PC-9 (cell line): ENCODE measurements around the gene SYK. TPM values are rescaled to one million over a fixed set of nuclear protein-coding genes. Genes with fewer than 3 reads are reported as not detected.
A peak's percentile ranks its signal among the peaks of the same experiment; 100 is the strongest.
"Not testable (repeated sequence)": the region's sequence is repeated elsewhere in the genome, so short reads cannot be mapped to it uniquely, and the experiment has no call there.

ENCODE experiments used
- BruUV-seq: library from RNA; stranded (reverse); fragments of 400-500 nt; replicated peaks from 2 replicates; lab custom pipeline; 2021; lab: Mats Ljungman, UMichigan
- CTCF ChIA-PET: fragments of 300-600 bp; sonication (Branson Sonifier 250); formaldehyde crosslinking; loops from one replicate; lab custom pipeline; 2022; ENCODE audit warnings: antibody characterized with exemption; lab: Charles Lee
- POLR2A ChIA-PET: fragments of 300-600 bp; sonication (Branson Sonifier 250); formaldehyde crosslinking; loops from one replicate; lab custom pipeline; 2022; ENCODE audit warnings: antibody characterized with exemption; ENCODE audit not compliant: unreplicated experiment; lab: Charles Lee
- DNase-seq, 2 experiments: peaks; one replicate each; pipeline versions ENCODE4 v3.0.0 to v3.0.0-alpha.2; 2015 to 2022; ENCODE audit warnings: mixed read lengths in 1 of 2
- H2AFZ ChIP-seq: fragments of 200-600 bp; sonication (generic); 2 replicates; pipeline ENCODE4 v1.8.1; 2017; ENCODE audit warnings: antibody characterized with exemption
- H3F3A ChIP-seq: fragments of 200-600 bp; sonication (generic); 2 replicates; pipeline ENCODE4 v1.8.1; 2017; ENCODE audit warnings: antibody characterized with exemption, mild to moderate bottlenecking, low read depth; ENCODE audit not compliant: insufficient read depth
- H3K27ac ChIP-seq: fragments of 200-600 bp; sonication (generic); 2 replicates; pipeline ENCODE4 v1.6.1; 2016; ENCODE audit warnings: mixed run types
- H3K27me3 ChIP-seq: fragments of 200-600 bp; sonication (generic); 2 replicates; pipeline ENCODE4 v1.6.1; 2016; ENCODE audit warnings: low read depth, mixed run types; ENCODE audit not compliant: insufficient read depth
- H3K36me3 ChIP-seq: fragments of 200-600 bp; sonication (generic); 2 replicates; pipeline ENCODE4 v1.6.1; 2016; ENCODE audit warnings: low read depth, mixed run types
- H3K4me1 ChIP-seq: fragments of 200-600 bp; sonication (generic); replicated peaks from 2 replicates; pipeline ENCODE4 v1.6.1; 2016; ENCODE audit warnings: mixed run types; ENCODE audit not compliant: insufficient read depth
- H3K4me2 ChIP-seq: fragments of 200-600 bp; sonication (generic); 2 replicates; pipeline ENCODE4 v1.6.1; 2017; ENCODE audit warnings: mixed run types
- H3K4me3 ChIP-seq: fragments of 200-600 bp; sonication (generic); 2 replicates; pipeline ENCODE4 v1.6.1; 2016; ENCODE audit warnings: mixed run types
- H3K79me2 ChIP-seq: fragments of 200-600 bp; sonication (generic); 2 replicates; pipeline ENCODE4 v1.6.1; 2017; ENCODE audit warnings: low read depth, mixed run types
- H3K9me2 ChIP-seq: fragments of 200-600 bp; sonication (generic); 2 replicates; pipeline ENCODE4 v1.8.1; 2017; ENCODE audit warnings: mild to moderate bottlenecking; ENCODE audit not compliant: insufficient read depth
- H3K9me3 ChIP-seq: fragments of 200-600 bp; sonication (generic); 2 replicates; pipeline ENCODE4 v1.8.1; 2016; ENCODE audit warnings: low read depth; ENCODE audit not compliant: insufficient read depth
- H4K20me1 ChIP-seq: fragments of 200-600 bp; sonication (generic); 2 replicates; pipeline ENCODE4 v1.8.1; 2017; ENCODE audit not compliant: insufficient read depth
- EZH2 ChIP-seq: fragments of 200-600 bp; sonication (generic); IDR thresholded peaks from 2 replicates; pipeline ENCODE4 v1.8.0; 2017; ENCODE audit warnings: antibody characterized with exemption, low read depth
- intact Hi-C: fragments of 100-400 bp; cut with micrococcal nuclease; formaldehyde crosslinking; loops from one replicate; pipeline ENCODE4 v1.10.0; 2022; ENCODE audit not compliant: unreplicated experiment
- total RNA-seq: library from RNA; stranded (reverse); gene quantifications from 2 replicates; pipeline ENCODE4 v1.2.3, GENCODE V29; 2021
- TF ChIP-seq, protein P1 (sequence below): fragments of 200-600 bp; sonication (generic); conservative IDR thresholded peaks from 2 replicates; pipeline ENCODE4 v1.6.1; 2017; ENCODE audit warnings: mixed run types, antibody characterized with exemption, mild to moderate bottlenecking, moderate library complexity

The SYK gene
- total RNA-seq, 1 experiment from 2014 or later = 32.1 TPM

GRCh38 chr9:90789862-90790261 is 11.8 kb upstream of the SYK start:
- H4K20me1 ChIP-seq = no peaks in the 10 kb centered on the region
- no TSS peak for BruUV-seq
- POLR2A ChIA-PET = no interaction called here
- H3K4me1 ChIP-seq = peaks cover 8% of the 10 kb centered on the region
- no peak overlapping the region for H2AFZ ChIP-seq
- H3K9me3 ChIP-seq = no peaks in the 10 kb centered on the region
- CTCF ChIA-PET = interaction anchor here (0.7 kb wide), 1 partner anchor 653 kb away, joined by 3 read pairs; no protein-coding TSS in a partner anchor
- H3K4me3 ChIP-seq = no peak overlapping the region
- H3K79me2 ChIP-seq = no peaks in the 10 kb centered on the region
- peaks cover 2% of the 10 kb centered on the region for H3F3A ChIP-seq
- no peaks in the 10 kb centered on the region for H3K36me3 ChIP-seq
- H3K4me2 ChIP-seq = no peak overlapping the region
- no peak overlapping the region for H3K27ac ChIP-seq
- no peak for TF ChIP-seq EZH2
- TF ChIP-seq, protein P1, sequence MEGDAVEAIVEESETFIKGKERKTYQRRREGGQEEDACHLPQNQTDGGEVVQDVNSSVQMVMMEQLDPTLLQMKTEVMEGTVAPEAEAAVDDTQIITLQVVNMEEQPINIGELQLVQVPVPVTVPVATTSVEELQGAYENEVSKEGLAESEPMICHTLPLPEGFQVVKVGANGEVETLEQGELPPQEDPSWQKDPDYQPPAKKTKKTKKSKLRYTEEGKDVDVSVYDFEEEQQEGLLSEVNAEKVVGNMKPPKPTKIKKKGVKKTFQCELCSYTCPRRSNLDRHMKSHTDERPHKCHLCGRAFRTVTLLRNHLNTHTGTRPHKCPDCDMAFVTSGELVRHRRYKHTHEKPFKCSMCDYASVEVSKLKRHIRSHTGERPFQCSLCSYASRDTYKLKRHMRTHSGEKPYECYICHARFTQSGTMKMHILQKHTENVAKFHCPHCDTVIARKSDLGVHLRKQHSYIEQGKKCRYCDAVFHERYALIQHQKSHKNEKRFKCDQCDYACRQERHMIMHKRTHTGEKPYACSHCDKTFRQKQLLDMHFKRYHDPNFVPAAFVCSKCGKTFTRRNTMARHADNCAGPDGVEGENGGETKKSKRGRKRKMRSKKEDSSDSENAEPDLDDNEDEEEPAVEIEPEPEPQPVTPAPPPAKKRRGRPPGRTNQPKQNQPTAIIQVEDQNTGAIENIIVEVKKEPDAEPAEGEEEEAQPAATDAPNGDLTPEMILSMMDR = no peak
- DNase-seq = no peak
- no peaks in the 10 kb centered on the region for H3K9me2 ChIP-seq
- intact Hi-C loops = no loop called here
- no peaks in the 10 kb centered on the region for H3K27me3 ChIP-seq

GRCh38 chr9:90793024-90793423 is 8.6 kb upstream of the SYK start:
- H3K9me2 ChIP-seq, H3K79me2 ChIP-seq, H3K27me3 ChIP-seq, DNase-seq, H3K4me2 ChIP-seq, H3K36me3 ChIP-seq, H3F3A ChIP-seq, POLR2A ChIA-PET, BruUV-seq, H4K20me1 ChIP-seq, H3K27ac ChIP-seq, H3K9me3 ChIP-seq, intact Hi-C loops, CTCF ChIA-PET, H2AFZ ChIP-seq, H3K4me3 ChIP-seq: not testable (repeated sequence)
- H3K4me1 ChIP-seq = peaks cover 17% of the 10 kb centered on the region

DNA sequence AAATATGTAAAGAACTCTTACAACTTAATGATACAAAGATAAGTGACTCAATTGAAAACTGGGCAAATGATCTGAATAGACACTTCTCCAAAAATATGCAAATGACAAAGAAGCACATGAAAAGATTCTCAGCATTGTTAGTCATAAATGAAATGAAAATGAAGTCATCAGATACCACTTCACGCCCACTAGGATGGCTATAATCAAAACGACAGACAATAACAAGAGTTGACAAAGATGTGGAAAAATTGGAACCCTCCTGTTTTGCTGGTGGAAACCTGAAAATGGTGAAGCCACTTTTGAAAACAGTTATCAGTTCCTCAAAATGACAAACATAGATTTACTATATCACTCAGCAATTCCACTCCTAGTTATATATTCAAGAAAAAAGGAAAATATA is 7.9 kb upstream of the SYK start:
- Histone ChIP-seq H3K27me3 (no peaks in the 10 kb centered on the region), H3K4me3 (no peak overlapping the region), H4K20me1 (no peaks in the 10 kb centered on the region), H3F3A (peaks cover 7% of the 10 kb centered on the region), H2AFZ (no peak overlapping the region), H3K36me3 (no peaks in the 10 kb centered on the region), H3K79me2 (no peaks in the 10 kb centered on the region), H3K9me2 (no peaks in the 10 kb centered on the region), H3K9me3 (no peaks in the 10 kb centered on the region), H3K4me1 (peaks cover 17% of the 10 kb centered on the region), H3K27ac (no peak overlapping the region), H3K4me2 (no peak overlapping the region)
- no peak for DNase-seq
- ChIA-PET POLR2A (no interaction called here), CTCF (no interaction called here)
- intact Hi-C loops = no loop called here
- TF ChIP-seq, protein P1 = no peak
- no peak for TF ChIP-seq EZH2
- no TSS peak for BruUV-seq

DNA sequence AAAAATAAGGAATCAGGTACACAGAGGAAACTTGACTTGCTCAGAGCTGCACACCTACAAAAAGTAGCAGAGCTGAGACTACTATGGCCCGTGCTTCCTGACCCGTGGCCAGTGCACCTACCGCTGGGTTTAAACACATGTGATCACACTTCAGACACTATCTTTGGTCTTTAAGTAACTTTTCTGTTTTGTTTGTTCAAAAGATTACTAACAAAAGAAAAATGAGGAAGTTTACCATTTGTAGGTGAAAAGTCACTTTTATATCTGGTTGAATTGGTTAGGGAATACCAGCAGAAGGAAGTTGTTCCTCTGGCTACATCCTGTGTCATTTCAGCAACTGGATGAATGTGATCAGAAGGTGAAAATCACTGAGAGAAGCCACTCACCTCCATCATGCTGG is 6.5 kb upstream of the SYK start:
- POLR2A ChIA-PET = no interaction called here
- peaks cover 17% of the 10 kb centered on the region for H3K4me1 ChIP-seq
- BruUV-seq = no TSS peak
- no peaks in the 10 kb centered on the region for H3K9me3 ChIP-seq
- peaks cover 7% of the 10 kb centered on the region for H3F3A ChIP-seq
- peak; percentile 26 to 82 for DNase-seq
- H3K36me3 ChIP-seq = no peaks in the 10 kb centered on the region
- peak overlapping the region; percentile 29 for H3K4me3 ChIP-seq
- H3K27ac ChIP-seq = peak overlapping the region; percentile 44
- CTCF ChIA-PET = no interaction called here
- intact Hi-C loops = no loop called here
- no peaks in the 10 kb centered on the region for H3K9me2 ChIP-seq
- H2AFZ ChIP-seq = 0 out of 2 replicates have a peak overlapping the region, but pooled peaks have one; percentile 15
- TF ChIP-seq EZH2 = no peak
- TF ChIP-seq, protein P1 = no peak
- no peaks in the 10 kb centered on the region for H3K27me3 ChIP-seq
- H3K4me2 ChIP-seq = peak overlapping the region; percentile 59
- no peaks in the 10 kb centered on the region for H4K20me1 ChIP-seq
- H3K79me2 ChIP-seq = no peaks in the 10 kb centered on the region
